Endothelial cell of hepatic sinusoid (primary cell): ENCODE measurements around the gene LILRA6.
"Not testable (repeated sequence)": the region's sequence is repeated elsewhere in the genome, so short reads cannot be mapped to it uniquely, and the experiment has no call there.

Experiments used
- in situ Hi-C: cut with HindIII; loops from 2 replicates; pipeline ENCODE4 v1.10.0; 2017; ENCODE audit warnings: low sequenced_read_pairs

Gene LILRA6

GRCh38 chr19:54239491-54240371 lies 2.9 kb downstream of the LILRA6 start:
- in situ Hi-C loops: not testable (repeated sequence)

GRCh38 chr19:54233941-54234340 lies 8.6 kb downstream of the LILRA6 start:
- in situ Hi-C loops: no loop called here

- in situ Hi-C loops: no loop called here
These were observed 11.3 kb downstream of the LILRA6 start for GRCh38 chr19:54231077-54231931.

GRCh38 chr19:54230031-54230430 lies 12.6 kb downstream of the LILRA6 start:
- in situ Hi-C loops: no loop called here

GRCh38 chr19:54229146-54229545 lies 13.4 kb downstream of the LILRA6 start:
- in situ Hi-C loops: no loop called here

- in situ Hi-C loops: not testable (repeated sequence)
These were observed 18.0 kb downstream of the LILRA6 start for GRCh38 chr19:54224619-54225018.

GRCh38 chr19:54223937-54224281 lies 18.7 kb downstream of the LILRA6 start:
- in situ Hi-C loops: not testable (repeated sequence)

GRCh38 chr19:54223277-54223936 lies 19.2 kb downstream of the LILRA6 start:
- in situ Hi-C loops: not testable (repeated sequence)

- in situ Hi-C loops: not testable (repeated sequence)
These were observed 19.9 kb downstream of the LILRA6 start, which contains the start of gene LILRB3 for GRCh38 chr19:54222474-54223276. Gene LILRB3, minus strand, starts transcription at chr19:54223007. Its CDS starts 31 bp downstream, at chr19:54222976.

- in situ Hi-C loops: not testable (repeated sequence)
These were observed 20.6 kb downstream of the LILRA6 start for GRCh38 chr19:54221947-54222346.

GRCh38 chr19:54219702-54220101 lies 22.9 kb downstream of the LILRA6 start:
- in situ Hi-C loops: not testable (repeated sequence)

GRCh38 chr19:54218960-54219661 lies 23.5 kb downstream of the LILRA6 start:
- in situ Hi-C loops: no loop called here

- in situ Hi-C loops: no loop called here
These were observed 24.3 kb downstream of the LILRA6 start for GRCh38 chr19:54218259-54218658.

GRCh38 chr19:54217517-54218247 lies 24.9 kb downstream of the LILRA6 start:
- in situ Hi-C loops: not testable (repeated sequence)

GRCh38 chr19:54216869-54217268 lies 25.7 kb downstream of the LILRA6 start:
- in situ Hi-C loops: no loop called here

- in situ Hi-C loops: not testable (repeated sequence)
These were observed 27.9 kb downstream of the LILRA6 start for GRCh38 chr19:54214734-54215133.

GRCh38 chr19:54214217-54214616 lies 28.4 kb downstream of the LILRA6 start:
- in situ Hi-C loops: not testable (repeated sequence)

GRCh38 chr19:54211235-54211634 lies 31.4 kb downstream of the LILRA6 start:
- in situ Hi-C loops: no loop called here
